ENCODE data around the gene VWA3B. TPM values are rescaled to one million over a fixed set of nuclear protein-coding genes. Genes with fewer than 3 reads are reported as not detected.
A peak's percentile ranks its signal among the peaks of the same experiment; 100 is the strongest.

The VWA3B gene
- total and polyA plus RNA-seq, 12 donors: 0.06 to 1.4 (median 0.62) TPM; not detected in 1

DNA sequence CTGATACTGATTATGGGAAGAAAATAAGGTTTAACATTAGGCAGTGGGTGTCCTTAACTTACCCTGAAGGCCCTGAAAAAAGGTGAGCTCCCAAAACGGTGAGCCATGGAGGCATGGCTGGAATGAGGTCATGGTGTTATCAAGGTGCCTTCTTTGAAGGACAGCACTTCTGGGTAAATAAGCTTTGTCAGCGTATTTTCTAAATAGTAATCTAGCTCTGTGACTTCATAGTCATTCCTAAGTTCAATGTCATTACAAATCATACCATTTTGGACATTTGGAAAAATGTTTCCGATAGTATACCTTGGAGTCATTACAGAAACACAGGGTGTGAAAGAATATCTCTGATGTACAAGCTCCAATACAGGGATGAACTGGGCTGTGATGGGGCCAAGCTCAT is 224.1 kb downstream of the VWA3B start:
- intact Hi-C loops (cut with DNase I): no loop called here
- H3K27me3 ChIP-seq: peaks cover 0 to 38% (median 14%) of the 10 kb centered on the region in 7 donors
- ATAC-seq: no peak
- H3K9me3 ChIP-seq: no peaks in the 10 kb centered on the region
- TF ChIP-seq CTCF (IDR thresholded peaks at IDR 0.05): no peak
- H3K4me1 ChIP-seq: no peaks in the 10 kb centered on the region
- no peak for DNase-seq
- no peaks in the 10 kb centered on the region for H3K36me3 ChIP-seq
- WGBS, 2 donors: 69% methylated on average over 3 of the region's 3 CpGs
- no peak overlapping the region for H3K27ac ChIP-seq
- no peak overlapping the region for H3K4me3 ChIP-seq

DNA sequence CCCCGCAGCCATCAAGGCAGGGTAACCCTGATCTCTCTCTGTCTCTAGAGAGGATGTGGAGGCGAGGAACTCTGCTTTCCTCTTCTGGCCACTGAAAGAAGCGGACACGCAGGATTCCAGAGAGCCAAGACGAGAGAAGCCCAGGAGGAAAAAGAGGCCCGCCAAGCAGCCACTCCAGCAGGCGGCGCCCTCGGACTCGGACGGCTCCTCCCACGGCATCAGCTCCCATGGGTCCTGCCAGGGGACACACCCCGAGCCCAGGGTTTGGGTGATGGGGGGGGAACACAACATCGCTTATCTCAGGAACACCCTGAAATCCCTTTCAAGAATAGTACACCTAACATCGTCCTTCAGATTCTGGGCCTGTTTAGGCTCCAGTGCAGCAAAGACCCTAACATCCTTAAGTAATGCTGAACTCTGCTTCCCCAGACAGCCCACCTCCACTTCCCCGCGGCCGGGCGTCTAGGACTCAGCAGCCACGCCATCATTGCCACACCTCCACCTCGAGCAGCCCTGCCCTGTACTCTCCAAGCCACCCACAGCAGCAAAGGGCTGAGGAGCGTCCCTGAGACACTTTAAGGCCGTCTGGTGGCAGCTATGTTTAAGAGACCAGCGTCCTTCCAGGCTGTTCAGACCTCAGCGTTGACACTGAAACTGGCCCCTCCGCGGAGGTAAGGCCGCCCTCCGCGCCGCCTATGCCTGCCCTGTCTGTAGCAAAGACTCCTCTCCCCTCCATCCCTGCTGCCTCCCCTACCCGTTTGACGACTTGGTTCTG is 225.0 kb downstream of the VWA3B start:
- Histone ChIP-seq H3K9me3 (no peaks in the 10 kb centered on the region), H3K4me3 (no peak overlapping the region), H3K27me3 (peaks cover 0 to 38% (median 14%) of the 10 kb centered on the region in 7 donors), H3K36me3 (no peaks in the 10 kb centered on the region), H3K4me1 (no peaks in the 10 kb centered on the region), H3K27ac (no peak overlapping the region)
- no peak for ATAC-seq
- TF ChIP-seq CTCF (IDR thresholded peaks at IDR 0.05): no peak
- no peak for DNase-seq
- WGBS, 2 donors: 70 to 74% methylated on average over 33 of the region's 33 CpGs
- intact Hi-C loops (cut with DNase I): no loop called here

- peak in 1 of 8 donors; percentile 41 for ATAC-seq
- peaks cover 0 to 5% (median 0%) of the 10 kb centered on the region in 11 donors for H3K9me3 ChIP-seq
Measured at GRCh38 chr2:98313492-98314250, 226.7 kb downstream of the VWA3B start.

More at GRCh38 chr2:98313492-98314250, 226.7 kb downstream of the VWA3B start:
- H3K36me3 ChIP-seq: no peaks in the 10 kb centered on the region
- TF ChIP-seq CTCF (IDR thresholded peaks at IDR 0.05): no peak
- H3K27me3 ChIP-seq: peaks cover 0 to 24% (median 8%) of the 10 kb centered on the region in 7 donors
- H3K4me3 ChIP-seq: no peak overlapping the region
- no peak for DNase-seq
- no peaks in the 10 kb centered on the region for H3K4me1 ChIP-seq
- no peak overlapping the region for H3K27ac ChIP-seq
- WGBS, 2 donors: 57 to 61% methylated on average over 8 of the region's 8 CpGs
- intact Hi-C loops (cut with DNase I): no loop called here

Data from heart right ventricle (tissue), 16 donors.